Heart right ventricle (tissue), 16 donors: ENCODE measurements around the gene GLYAT. TPM values are rescaled to one million over a fixed set of nuclear protein-coding genes. Genes with fewer than 3 reads are reported as not detected.

Experiments used
- ATAC-seq, 8 donors: fragments of 200-7000 bp; cut with Tn5 transposase; one replicate each; pipeline ENCODE4 v1.9.1; 2020; ENCODE audit warnings: mild to moderate bottlenecking in 8 of 8, moderate library complexity in 8 of 8, moderate number of reproducible peaks in 1 of 8
- DNase-seq, 2 donors: peaks; one replicate each; pipeline ENCODE4 v3.0.0-alpha.2; 2020
- H3K27ac ChIP-seq, 10 donors: fragments of 200-600 bp; sonication (generic) in 2 of 10; one replicate each; pipeline versions ENCODE4 v1.5.0 to v1.8.0; 2020 to 2022; ENCODE audit warnings: mild to moderate bottlenecking in 3 of 10
- H3K27me3 ChIP-seq, 7 donors: fragments of 200-600 bp; one replicate each; pipeline ENCODE4 v1.8.0; 2021 to 2022; ENCODE audit warnings: mild to moderate bottlenecking in 2 of 7
- H3K36me3 ChIP-seq, 9 donors: fragments of 200-600 bp; sonication (generic) in 1 of 9; one replicate each; pipeline versions ENCODE4 v1.5.0 to v1.8.0; 2020 to 2022; ENCODE audit warnings: mild to moderate bottlenecking in 2 of 9
- H3K4me1 ChIP-seq, 9 donors: fragments of 200-600 bp; sonication (generic) in 1 of 9; one replicate each; pipeline versions ENCODE4 v1.5.0 to v1.8.0; 2020 to 2022; ENCODE audit warnings: mild to moderate bottlenecking in 4 of 9
- H3K4me3 ChIP-seq, 10 donors: fragments of 200-600 bp; sonication (generic) in 2 of 10; one replicate each; pipeline versions ENCODE4 v1.5.0 to v1.8.0; 2020 to 2022; ENCODE audit warnings: mild to moderate bottlenecking in 7 of 10, moderate library complexity in 2 of 10
- H3K9me3 ChIP-seq, 11 donors: fragments of 200-600 bp in 10 of 11; sonication (generic) in 2 of 11; one replicate each; pipeline versions ENCODE4 v1.5.0 to v1.8.0; 2013 to 2022; ENCODE audit warnings: mild to moderate bottlenecking in 2 of 11, control low read depth in 1 of 11, moderate library complexity in 1 of 11
- CTCF ChIP-seq, 9 donors: fragments of 200-600 bp; sonication (generic) in 2 of 9; IDR thresholded peaks; one replicate each; pipeline versions ENCODE4 v1.5.0 to v1.8.0; 2021 to 2022; ENCODE audit warnings: antibody characterized with exemption in 9 of 9, mild to moderate bottlenecking in 5 of 9, moderate library complexity in 1 of 9
- WGBS, 2 donors: extraction: QIAGEN DNeasy Blood & Tissue Kit; methylation state at CpG; one replicate each; pipeline ENCODE4 v1.1.7; 2013; ENCODE audit warnings: inconsistent platforms in 1 of 2; 5-methylcytosine and 5-hydroxymethylcytosine counted together
- intact Hi-C, 10 donors: fragments of 100-400 bp; cut with DNase I; formaldehyde crosslinking; loops; one replicate each; pipeline versions ENCODE4 v1.11.1 to v1.14.2; 2022
- polyA plus RNA-seq, 2 donors: library from polyadenylated mRNA; stranded (reverse); fragments of 200-250 nt; gene quantifications; one replicate each; pipeline ENCODE4 v1.2.3, GENCODE V29; 2013
- total RNA-seq, 10 donors: library from RNA; stranded (reverse); fragmentation: NEBNext Ultra II Directional in 3 of 10; extraction: Animal tissue kit (Norgen Biotek cat#: 25700) in 3 of 10; gene quantifications; one replicate each; pipeline versions ENCODE4 v1.2.1 to v1.2.4, GENCODE V29; 2021 to 2023
- donor health status: Arrhythmogenic right ventricular cardiomyopathy.
- donor health status: ischemic (EF 13 %, LVEDD 7.1; RV severe dilation, severe dysfunction).
- donor health status: healthy with polysubstance abuse.
- donor health status: DM: no; HTN: yes; CAD: no.
- donor health status: DM: no; HTN: no; CAD: no.
- donor health status: ischemic (EF 25% LVEDD 6.9; RV normal size, moderate dysfunction).
- donor health status: ischemic (EF 25% LVEDD 5.7; RV mildly dilated, moderate dysfunction).
- donor health status: healthy.
- donor health status: DM: yes; HTN: yes; CAD: no.
- donor health status: Ischemic cardiomyopathy.
- donor health status: ischemic (EF 35%, LVEDD 5.7; RV mildly dilated, moderate dysfunction).
- donor health status: nonischemic (EF 11% LVEDD 7.7; RV severe dilation, severe dysfunction).
- donor health status: DM: yes; HTN: yes; CAD: no.
- donor health status: PGD.
- donor health status: ischemic (EF 29% LVEDD 5.4; RV normal size, mild dysfunction).
- donor health status: nonischemic (EF 23%, LVEDD 6.1; RV moderate dilation, normal function).

The GLYAT gene
- total and polyA plus RNA-seq, 12 donors = 0.22 to 0.79 (median 0.29) TPM; not detected in 7

GRCh38 chr11:58771458-58771855 is 39.7 kb upstream of the GLYAT start:
- TF ChIP-seq CTCF (IDR thresholded peaks at IDR 0.05) = no peak
- Histone ChIP-seq H3K9me3 (no peaks in the 10 kb centered on the region), H3K27me3 (peaks cover 0 to 20% (median 5%) of the 10 kb centered on the region in 7 donors), H3K4me3 (no peak overlapping the region), H3K27ac (no peak overlapping the region), H3K36me3 (no peaks in the 10 kb centered on the region), H3K4me1 (peaks cover 0 to 3% (median 0%) of the 10 kb centered on the region in 9 donors)
- intact Hi-C loops = no loop called here
- DNase-seq = no peak
- no peak for ATAC-seq
- WGBS, 2 donors = 63 to 66% methylated on average over 3 of the region's 3 CpGs

GRCh38 chr11:58770627-58771457 is 39.1 kb upstream of the GLYAT start:
- no peak for DNase-seq
- Histone ChIP-seq H3K36me3 (no peaks in the 10 kb centered on the region), H3K4me3 (no peak overlapping the region), H3K27me3 (peaks cover 0 to 17% (median 5%) of the 10 kb centered on the region in 7 donors), H3K9me3 (no peaks in the 10 kb centered on the region), H3K4me1 (no peaks in the 10 kb centered on the region), H3K27ac (no peak overlapping the region)
- intact Hi-C loops = no loop called here
- ATAC-seq = no peak
- WGBS, 2 donors = 66 to 71% methylated on average over 11 of the region's 11 CpGs
- TF ChIP-seq CTCF (IDR thresholded peaks at IDR 0.05) = no peak

- no peak for TF ChIP-seq CTCF (IDR thresholded peaks at IDR 0.05)
- intact Hi-C loops = no loop called here
- Histone ChIP-seq H3K9me3 (no peaks in the 10 kb centered on the region), H3K27ac (no peak overlapping the region), H3K36me3 (no peaks in the 10 kb centered on the region), H3K4me1 (no peaks in the 10 kb centered on the region), H3K27me3 (peaks cover 0 to 12% (median 5%) of the 10 kb centered on the region in 7 donors), H3K4me3 (no peak overlapping the region)
- ATAC-seq (no peak), DNase-seq (no peak)
- WGBS, 2 donors = 62 to 67% methylated on average over 2 of the region's 2 CpGs
Measured at GRCh38 chr11:58770166-58770565, 38.4 kb upstream of the GLYAT start.

GRCh38 chr11:58769308-58769707 is 37.6 kb upstream of the GLYAT start:
- intact Hi-C loops = loop anchor here in 1 of 10 donors (10.0 kb wide), 1 partner anchor 55 kb away; no protein-coding TSS in a partner anchor
- H3K27ac ChIP-seq = no peak overlapping the region
- DNase-seq (no peak), ATAC-seq (no peak)
- H3K9me3 ChIP-seq = no peaks in the 10 kb centered on the region
- H3K27me3 ChIP-seq = peaks cover 0 to 12% (median 5%) of the 10 kb centered on the region in 7 donors
- no peak overlapping the region for H3K4me3 ChIP-seq
- H3K4me1 ChIP-seq = no peaks in the 10 kb centered on the region
- WGBS, 2 donors = 19 to 31% methylated on average over 2 of the region's 2 CpGs
- no peaks in the 10 kb centered on the region for H3K36me3 ChIP-seq
- no peak for TF ChIP-seq CTCF (IDR thresholded peaks at IDR 0.05)
